ENCODE data around the gene RAD23A. TPM values are rescaled to one million over a fixed set of nuclear protein-coding genes. Genes with fewer than 3 reads are reported as not detected.
"Not testable (repeated sequence)": the region's sequence is repeated elsewhere in the genome, so short reads cannot be mapped to it uniquely, and the experiment has no call there.

Gene RAD23A
- total RNA-seq, 1 donor from 2014 or later: 40.6 TPM

DNA sequence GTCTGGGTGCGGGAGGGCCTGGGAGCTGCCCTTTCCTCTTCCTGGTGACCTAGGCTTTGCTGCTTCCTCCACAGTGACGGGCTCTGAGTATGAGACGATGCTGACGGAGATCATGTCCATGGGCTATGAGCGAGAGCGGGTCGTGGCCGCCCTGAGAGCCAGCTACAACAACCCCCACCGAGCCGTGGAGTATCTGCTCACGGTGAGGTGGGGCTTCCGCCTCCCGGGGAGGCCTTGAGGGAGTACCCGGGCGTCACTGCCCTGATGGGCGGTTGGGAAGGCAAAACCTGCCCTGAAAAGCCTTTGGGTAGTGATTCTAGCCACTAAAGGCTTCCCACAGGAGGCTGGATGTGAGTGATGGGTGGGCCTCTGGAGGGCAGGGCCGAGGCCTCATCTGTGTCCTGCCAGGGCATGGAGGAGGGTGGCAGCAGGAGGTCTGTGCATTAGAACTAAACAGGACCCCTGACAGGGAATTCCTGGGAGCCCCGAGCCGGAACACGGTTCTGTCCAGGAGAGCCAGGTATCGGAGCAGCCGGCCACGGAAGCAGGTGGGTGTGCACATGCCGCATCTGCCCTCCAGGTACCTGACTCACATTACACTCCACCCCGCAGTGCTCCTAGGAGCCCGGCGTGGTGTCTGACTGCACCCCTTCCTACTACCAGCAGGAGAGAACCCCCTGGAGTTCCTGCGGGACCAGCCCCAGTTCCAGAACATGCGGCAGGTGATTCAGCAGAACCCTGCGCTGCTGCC, 3.1 kb downstream of the RAD23A start:
- H2AFZ ChIP-seq (ENCODE audit: low read depth, low read length): no peak overlapping the region
- H3K27me3 ChIP-seq (ENCODE audit: insufficient read depth, low read length): no peaks in the 10 kb centered on the region
- no peak overlapping the region for H3K27ac ChIP-seq (ENCODE audit: low read depth, low read length)
- H3K4me1 ChIP-seq (ENCODE audit: insufficient read depth, low read length): peaks cover 31% of the 10 kb centered on the region
- peaks cover 30% of the 10 kb centered on the region for H3K36me3 ChIP-seq (ENCODE audit: insufficient read depth, low read length)
- Mint-ChIP-seq H3K4me1 (ENCODE audit: low read depth, unreplicated experiment) (peaks cover 7% of the 10 kb centered on the region), H3K4me3 (ENCODE audit: unreplicated experiment) (peak overlapping the region; percentile 54), H3K9me3 (ENCODE audit: unreplicated experiment) (no peaks in the 10 kb centered on the region), H3K36me3 (ENCODE audit: low read depth, unreplicated experiment) (peaks cover 12% of the 10 kb centered on the region), H3K27me3 (ENCODE audit: low read depth, unreplicated experiment) (no peaks in the 10 kb centered on the region), H3K27ac (ENCODE audit: unreplicated experiment) (no peak overlapping the region)
- H3K9ac ChIP-seq (ENCODE audit: low read length): no peak overlapping the region
- no peak overlapping the region for H3K4me2 ChIP-seq (ENCODE audit: low read length)
- TF ChIP-seq EZH2 (IDR thresholded peaks at IDR 0.05; ENCODE audit: insufficient read depth, low read length): no peak
- TF ChIP-seq, protein P1, sequence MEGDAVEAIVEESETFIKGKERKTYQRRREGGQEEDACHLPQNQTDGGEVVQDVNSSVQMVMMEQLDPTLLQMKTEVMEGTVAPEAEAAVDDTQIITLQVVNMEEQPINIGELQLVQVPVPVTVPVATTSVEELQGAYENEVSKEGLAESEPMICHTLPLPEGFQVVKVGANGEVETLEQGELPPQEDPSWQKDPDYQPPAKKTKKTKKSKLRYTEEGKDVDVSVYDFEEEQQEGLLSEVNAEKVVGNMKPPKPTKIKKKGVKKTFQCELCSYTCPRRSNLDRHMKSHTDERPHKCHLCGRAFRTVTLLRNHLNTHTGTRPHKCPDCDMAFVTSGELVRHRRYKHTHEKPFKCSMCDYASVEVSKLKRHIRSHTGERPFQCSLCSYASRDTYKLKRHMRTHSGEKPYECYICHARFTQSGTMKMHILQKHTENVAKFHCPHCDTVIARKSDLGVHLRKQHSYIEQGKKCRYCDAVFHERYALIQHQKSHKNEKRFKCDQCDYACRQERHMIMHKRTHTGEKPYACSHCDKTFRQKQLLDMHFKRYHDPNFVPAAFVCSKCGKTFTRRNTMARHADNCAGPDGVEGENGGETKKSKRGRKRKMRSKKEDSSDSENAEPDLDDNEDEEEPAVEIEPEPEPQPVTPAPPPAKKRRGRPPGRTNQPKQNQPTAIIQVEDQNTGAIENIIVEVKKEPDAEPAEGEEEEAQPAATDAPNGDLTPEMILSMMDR (IDR thresholded peaks at IDR 0.05; ENCODE audit: insufficient read depth, low read depth, low read length): no peak
- DNase-seq (ENCODE audit: low read depth) (no peak), FAIRE-seq (no peak)
- H4K20me1 ChIP-seq (ENCODE audit: insufficient read depth, low read length): peaks cover 34% of the 10 kb centered on the region
- H3K79me2 ChIP-seq (ENCODE audit: insufficient read depth, low read length): peaks cover 53% of the 10 kb centered on the region
- no peak overlapping the region for H3K4me3 ChIP-seq (ENCODE audit: insufficient read depth, low read depth, low read length)
- no peaks in the 10 kb centered on the region for H3K9me3 ChIP-seq (ENCODE audit: insufficient read depth, low read depth, low read length)

DNA sequence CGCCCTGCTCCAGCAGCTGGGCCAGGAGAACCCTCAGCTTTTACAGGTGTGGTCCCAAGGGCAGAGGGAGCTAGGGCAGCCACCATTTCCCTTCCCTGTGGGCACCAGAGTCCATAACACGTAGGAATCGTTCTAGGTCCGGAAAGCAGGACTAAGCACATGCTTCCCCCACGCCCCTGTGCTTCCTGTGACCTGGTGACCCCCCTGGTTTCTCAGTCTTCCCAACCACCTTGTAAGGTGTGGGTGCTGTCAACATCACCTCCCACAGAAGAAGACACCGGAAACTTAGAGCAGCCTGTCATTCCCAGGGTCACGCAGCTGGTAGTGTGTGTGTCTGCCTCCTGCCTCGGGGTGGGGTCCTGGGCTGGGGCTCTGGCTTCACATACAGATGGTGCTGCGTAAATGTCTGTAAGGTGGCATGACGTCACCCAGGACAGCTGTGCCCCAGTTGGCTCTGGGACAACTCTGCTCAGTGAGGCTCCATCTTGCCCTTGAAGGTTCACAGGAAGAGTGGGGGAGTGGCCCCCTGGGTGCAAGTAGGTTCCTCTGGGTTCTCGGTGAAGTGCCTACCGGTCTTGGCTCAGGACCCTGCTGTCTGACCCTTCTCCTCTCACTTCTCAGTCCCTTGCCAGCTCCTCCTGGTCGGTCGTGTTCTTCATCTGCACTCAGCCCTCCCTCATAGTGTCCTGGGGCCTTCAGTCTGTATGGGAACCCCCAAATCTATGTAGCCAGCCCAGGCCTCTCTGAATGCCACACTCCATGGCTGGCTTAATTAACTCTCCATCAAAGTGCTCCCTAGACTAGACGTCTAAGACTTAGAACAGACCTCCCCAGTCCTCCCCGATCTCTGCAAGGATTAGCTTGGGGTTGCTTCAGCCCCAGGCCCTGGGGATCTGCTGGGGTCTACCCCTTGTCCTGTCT, 4.0 kb downstream of the RAD23A start:
- peaks cover 58% of the 10 kb centered on the region for H3K79me2 ChIP-seq (ENCODE audit: insufficient read depth, low read length)
- H2AFZ ChIP-seq (ENCODE audit: low read depth, low read length): no peak overlapping the region
- Mint-ChIP-seq H3K36me3 (ENCODE audit: low read depth, unreplicated experiment) (peaks cover 9% of the 10 kb centered on the region), H3K4me1 (ENCODE audit: low read depth, unreplicated experiment) (peaks cover 7% of the 10 kb centered on the region), H3K4me3 (ENCODE audit: unreplicated experiment) (peak overlapping the region; percentile 68), H3K27me3 (ENCODE audit: low read depth, unreplicated experiment) (no peaks in the 10 kb centered on the region), H3K9me3 (ENCODE audit: unreplicated experiment) (no peaks in the 10 kb centered on the region), H3K27ac (ENCODE audit: unreplicated experiment) (peak overlapping the region; percentile 69)
- H3K27ac ChIP-seq (ENCODE audit: low read depth, low read length): no peak overlapping the region
- TF ChIP-seq, protein P1 (IDR thresholded peaks at IDR 0.05; ENCODE audit: insufficient read depth, low read depth, low read length): no peak
- TF ChIP-seq EZH2 (IDR thresholded peaks at IDR 0.05; ENCODE audit: insufficient read depth, low read length): no peak
- no peaks in the 10 kb centered on the region for H3K9me3 ChIP-seq (ENCODE audit: insufficient read depth, low read depth, low read length)
- H3K9ac ChIP-seq (ENCODE audit: low read length): no peak overlapping the region
- FAIRE-seq (no peak), DNase-seq (ENCODE audit: low read depth) (no peak)
- H3K4me2 ChIP-seq (ENCODE audit: low read length): no peak overlapping the region
- peaks cover 35% of the 10 kb centered on the region for H3K4me1 ChIP-seq (ENCODE audit: insufficient read depth, low read length)
- H4K20me1 ChIP-seq (ENCODE audit: insufficient read depth, low read length): peaks cover 28% of the 10 kb centered on the region
- H3K4me3 ChIP-seq (ENCODE audit: insufficient read depth, low read depth, low read length): no peak overlapping the region
- no peaks in the 10 kb centered on the region for H3K27me3 ChIP-seq (ENCODE audit: insufficient read depth, low read length)
- H3K36me3 ChIP-seq (ENCODE audit: insufficient read depth, low read length): peaks cover 28% of the 10 kb centered on the region

GRCh38 chr19:12952050-12952449, 6.4 kb downstream of the RAD23A start:
- Histone ChIP-seq H3K36me3 (ENCODE audit: insufficient read depth, low read length) (peaks cover 26% of the 10 kb centered on the region), H3K9ac (ENCODE audit: low read length) (peak overlapping the region; percentile 80), H3K79me2 (ENCODE audit: insufficient read depth, low read length) (peaks cover 69% of the 10 kb centered on the region), H4K20me1 (ENCODE audit: insufficient read depth, low read length) (peaks cover 25% of the 10 kb centered on the region), H3K27ac (ENCODE audit: low read depth, low read length) (peak overlapping the region; percentile 95), H3K4me1 (ENCODE audit: insufficient read depth, low read length) (peaks cover 36% of the 10 kb centered on the region), H3K4me2 (ENCODE audit: low read length) (peak overlapping the region; percentile 62)
- not testable (repeated sequence) for FAIRE-seq; H3K9me3 Mint-ChIP-seq (ENCODE audit: unreplicated experiment); H3K9me3 ChIP-seq (ENCODE audit: insufficient read depth, low read depth, low read length); DNase-seq (ENCODE audit: low read depth); H3K27me3 ChIP-seq (ENCODE audit: insufficient read depth, low read length); H3K4me3 Mint-ChIP-seq (ENCODE audit: unreplicated experiment); H2AFZ ChIP-seq (ENCODE audit: low read depth, low read length); H3K4me3 ChIP-seq (ENCODE audit: insufficient read depth, low read depth, low read length); H3K36me3 Mint-ChIP-seq (ENCODE audit: low read depth, unreplicated experiment); H3K27me3 Mint-ChIP-seq (ENCODE audit: low read depth, unreplicated experiment); H3K27ac Mint-ChIP-seq (ENCODE audit: unreplicated experiment)
- H3K4me1 Mint-ChIP-seq (ENCODE audit: low read depth, unreplicated experiment): peaks cover 16% of the 10 kb centered on the region

Data from astrocyte (in vitro differentiated cells and primary cell).